Measurements from ENCODE around the gene CD300LB.
A peak's percentile ranks its signal among the peaks of the same experiment; 100 is the strongest.

The CD300LB gene

DNA sequence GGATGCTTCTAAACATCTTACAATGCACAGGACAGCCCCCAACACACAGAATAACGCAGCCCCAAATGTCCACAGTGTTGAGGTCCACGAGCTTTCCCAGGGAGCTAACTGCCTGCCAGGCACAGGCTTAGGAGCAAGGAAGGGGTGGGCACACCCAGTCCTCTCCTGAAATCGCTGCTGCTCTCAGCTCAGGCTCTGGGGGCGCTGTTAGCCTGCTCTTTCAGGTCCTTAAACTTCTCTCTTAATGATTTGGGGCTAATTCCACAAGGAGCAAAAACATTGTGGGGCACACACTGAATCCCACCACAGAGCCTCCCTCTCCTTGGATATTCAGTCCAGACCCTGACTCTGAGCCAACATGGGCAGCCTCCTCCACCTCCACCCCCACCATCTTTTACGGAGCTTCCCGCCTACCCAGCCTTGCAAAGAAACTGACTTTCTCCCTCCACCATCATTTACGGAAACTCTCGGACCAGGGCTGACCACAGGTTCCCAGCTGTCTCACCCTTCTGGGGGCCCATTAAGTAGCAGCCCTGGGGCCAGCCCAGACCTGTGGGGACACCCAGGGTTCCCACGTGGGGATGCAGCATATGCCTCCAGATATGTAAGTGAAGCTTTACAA is 35.0 kb upstream of the CD300LB start:
- H3K4me2 ChIP-seq (ENCODE audit: insufficient read depth, low read length): no peak overlapping the region
- no peaks in the 10 kb centered on the region for H3K36me3 ChIP-seq (ENCODE audit: insufficient read depth, low read length)
- H3K4me1 ChIP-seq (ENCODE audit: insufficient read depth, low read length): no peaks in the 10 kb centered on the region
- no peaks in the 10 kb centered on the region for H4K20me1 ChIP-seq (ENCODE audit: insufficient read depth, low read length)
- H3K27ac ChIP-seq (ENCODE audit: low read length): no peak overlapping the region
- peaks cover 11% of the 10 kb centered on the region for H3K27me3 ChIP-seq (ENCODE audit: insufficient read depth, low read length, poor library complexity)
- ATAC-seq (ENCODE audit: insufficient read depth, low read depth) (peak; percentile 83), DNase-seq (peak; percentile 59)
- no peaks in the 10 kb centered on the region for H3K9me3 ChIP-seq (ENCODE audit: insufficient read depth, low read length, severe bottlenecking)
- TF ChIP-seq, protein P1, sequence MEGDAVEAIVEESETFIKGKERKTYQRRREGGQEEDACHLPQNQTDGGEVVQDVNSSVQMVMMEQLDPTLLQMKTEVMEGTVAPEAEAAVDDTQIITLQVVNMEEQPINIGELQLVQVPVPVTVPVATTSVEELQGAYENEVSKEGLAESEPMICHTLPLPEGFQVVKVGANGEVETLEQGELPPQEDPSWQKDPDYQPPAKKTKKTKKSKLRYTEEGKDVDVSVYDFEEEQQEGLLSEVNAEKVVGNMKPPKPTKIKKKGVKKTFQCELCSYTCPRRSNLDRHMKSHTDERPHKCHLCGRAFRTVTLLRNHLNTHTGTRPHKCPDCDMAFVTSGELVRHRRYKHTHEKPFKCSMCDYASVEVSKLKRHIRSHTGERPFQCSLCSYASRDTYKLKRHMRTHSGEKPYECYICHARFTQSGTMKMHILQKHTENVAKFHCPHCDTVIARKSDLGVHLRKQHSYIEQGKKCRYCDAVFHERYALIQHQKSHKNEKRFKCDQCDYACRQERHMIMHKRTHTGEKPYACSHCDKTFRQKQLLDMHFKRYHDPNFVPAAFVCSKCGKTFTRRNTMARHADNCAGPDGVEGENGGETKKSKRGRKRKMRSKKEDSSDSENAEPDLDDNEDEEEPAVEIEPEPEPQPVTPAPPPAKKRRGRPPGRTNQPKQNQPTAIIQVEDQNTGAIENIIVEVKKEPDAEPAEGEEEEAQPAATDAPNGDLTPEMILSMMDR (IDR thresholded peaks at IDR 0.05; ENCODE audit: borderline replicate concordance, extremely low read depth, low read length, poor library complexity, severe bottlenecking): peak; percentile 85
- TF ChIP-seq EZH2 (IDR thresholded peaks at IDR 0.05; ENCODE audit: borderline replicate concordance, low read depth, low read length, severe bottlenecking): no peak
- H3K4me3 ChIP-seq (ENCODE audit: low read depth in 1 of 2, low read length in 2 of 2): no peak overlapping the region
- H2AFZ ChIP-seq (ENCODE audit: low read depth, low read length): no peak overlapping the region
- H3K9ac ChIP-seq (ENCODE audit: low read depth, low read length): no peak overlapping the region
- no peaks in the 10 kb centered on the region for H3K79me2 ChIP-seq (ENCODE audit: insufficient read depth, low read length)

DNA sequence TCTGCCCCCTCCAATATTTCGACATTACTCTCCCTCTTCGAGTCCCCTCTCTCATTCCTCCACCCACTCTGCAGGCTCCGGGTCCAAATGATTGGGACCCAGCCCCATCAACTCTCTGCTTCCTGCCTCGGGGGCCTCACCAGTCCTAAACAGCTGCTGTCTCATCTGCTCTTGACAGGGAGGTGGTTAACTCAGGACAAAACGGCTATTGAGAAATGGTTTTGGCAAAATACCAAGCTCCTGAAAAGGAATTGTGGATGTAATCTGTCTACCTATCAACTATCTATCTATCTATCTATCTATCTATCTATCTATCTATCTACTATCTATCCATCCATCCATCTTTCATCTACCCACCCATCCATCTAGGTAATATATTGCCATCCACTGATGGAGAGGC is 33.9 kb upstream of the CD300LB start:
- H3K27me3 ChIP-seq (ENCODE audit: insufficient read depth, low read length, poor library complexity): peaks cover 11% of the 10 kb centered on the region
- H3K4me3 ChIP-seq (ENCODE audit: low read depth in 1 of 2, low read length in 2 of 2): no peak overlapping the region
- no peak overlapping the region for H3K4me2 ChIP-seq (ENCODE audit: insufficient read depth, low read length)
- no peaks in the 10 kb centered on the region for H3K79me2 ChIP-seq (ENCODE audit: insufficient read depth, low read length)
- H3K9me3 ChIP-seq (ENCODE audit: insufficient read depth, low read length, severe bottlenecking): no peaks in the 10 kb centered on the region
- no peaks in the 10 kb centered on the region for H3K4me1 ChIP-seq (ENCODE audit: insufficient read depth, low read length)
- DNase-seq (no peak), ATAC-seq (ENCODE audit: insufficient read depth, low read depth) (no peak)
- no peaks in the 10 kb centered on the region for H3K36me3 ChIP-seq (ENCODE audit: insufficient read depth, low read length)
- no peak for TF ChIP-seq EZH2 (IDR thresholded peaks at IDR 0.05; ENCODE audit: borderline replicate concordance, low read depth, low read length, severe bottlenecking)
- TF ChIP-seq, protein P1 (IDR thresholded peaks at IDR 0.05; ENCODE audit: borderline replicate concordance, extremely low read depth, low read length, poor library complexity, severe bottlenecking): no peak
- H3K9ac ChIP-seq (ENCODE audit: low read depth, low read length): no peak overlapping the region
- H4K20me1 ChIP-seq (ENCODE audit: insufficient read depth, low read length): no peaks in the 10 kb centered on the region
- no peak overlapping the region for H3K27ac ChIP-seq (ENCODE audit: low read length)
- no peak overlapping the region for H2AFZ ChIP-seq (ENCODE audit: low read depth, low read length)

DNA sequence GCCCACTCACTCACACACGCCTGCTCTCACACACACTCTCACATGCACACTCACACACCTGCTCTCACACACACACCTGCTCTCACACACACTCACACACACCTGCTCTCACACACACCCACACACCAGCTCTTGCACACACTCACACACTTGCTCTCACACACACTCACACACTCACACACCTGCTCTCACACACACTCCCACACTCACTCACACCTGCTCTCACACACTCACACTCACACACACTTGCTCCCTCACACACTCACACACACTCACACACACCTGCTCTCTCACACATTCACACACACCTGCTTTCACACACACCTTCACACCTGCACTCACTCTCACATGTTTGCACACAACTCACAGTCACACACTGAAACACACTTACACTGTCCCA is 32.1 kb upstream of the CD300LB start:
- Histone ChIP-seq H3K9ac (ENCODE audit: low read depth, low read length) (no peak overlapping the region), H3K79me2 (ENCODE audit: insufficient read depth, low read length) (no peaks in the 10 kb centered on the region), H4K20me1 (ENCODE audit: insufficient read depth, low read length) (no peaks in the 10 kb centered on the region), H3K27me3 (ENCODE audit: insufficient read depth, low read length, poor library complexity) (peaks cover 12% of the 10 kb centered on the region), H3K4me3 (ENCODE audit: low read depth in 1 of 2, low read length in 2 of 2) (no peak overlapping the region), H2AFZ (ENCODE audit: low read depth, low read length) (no peak overlapping the region), H3K27ac (ENCODE audit: low read length) (no peak overlapping the region), H3K4me1 (ENCODE audit: insufficient read depth, low read length) (no peaks in the 10 kb centered on the region), H3K36me3 (ENCODE audit: insufficient read depth, low read length) (no peaks in the 10 kb centered on the region), H3K4me2 (ENCODE audit: insufficient read depth, low read length) (no peak overlapping the region), H3K9me3 (ENCODE audit: insufficient read depth, low read length, severe bottlenecking) (no peaks in the 10 kb centered on the region)
- DNase-seq (no peak), ATAC-seq (ENCODE audit: insufficient read depth, low read depth) (no peak)
- no peak for TF ChIP-seq EZH2 (IDR thresholded peaks at IDR 0.05; ENCODE audit: borderline replicate concordance, low read depth, low read length, severe bottlenecking)
- TF ChIP-seq, protein P1 (IDR thresholded peaks at IDR 0.05; ENCODE audit: borderline replicate concordance, extremely low read depth, low read length, poor library complexity, severe bottlenecking): no peak

All from DND-41 (cell line).